ENCODE results near the gene DLG5. TPM values are rescaled to one million over a fixed set of nuclear protein-coding genes. Genes with fewer than 3 reads are reported as not detected.

Gene DLG5
- total and polyA plus RNA-seq, 10 of the 15 experiments (the other 5 are each of a cell fraction or from before 2014, with no cell fraction given) = 0.18 to 6.6 (median 2.7) TPM

- TF ChIP-seq, protein P1, sequence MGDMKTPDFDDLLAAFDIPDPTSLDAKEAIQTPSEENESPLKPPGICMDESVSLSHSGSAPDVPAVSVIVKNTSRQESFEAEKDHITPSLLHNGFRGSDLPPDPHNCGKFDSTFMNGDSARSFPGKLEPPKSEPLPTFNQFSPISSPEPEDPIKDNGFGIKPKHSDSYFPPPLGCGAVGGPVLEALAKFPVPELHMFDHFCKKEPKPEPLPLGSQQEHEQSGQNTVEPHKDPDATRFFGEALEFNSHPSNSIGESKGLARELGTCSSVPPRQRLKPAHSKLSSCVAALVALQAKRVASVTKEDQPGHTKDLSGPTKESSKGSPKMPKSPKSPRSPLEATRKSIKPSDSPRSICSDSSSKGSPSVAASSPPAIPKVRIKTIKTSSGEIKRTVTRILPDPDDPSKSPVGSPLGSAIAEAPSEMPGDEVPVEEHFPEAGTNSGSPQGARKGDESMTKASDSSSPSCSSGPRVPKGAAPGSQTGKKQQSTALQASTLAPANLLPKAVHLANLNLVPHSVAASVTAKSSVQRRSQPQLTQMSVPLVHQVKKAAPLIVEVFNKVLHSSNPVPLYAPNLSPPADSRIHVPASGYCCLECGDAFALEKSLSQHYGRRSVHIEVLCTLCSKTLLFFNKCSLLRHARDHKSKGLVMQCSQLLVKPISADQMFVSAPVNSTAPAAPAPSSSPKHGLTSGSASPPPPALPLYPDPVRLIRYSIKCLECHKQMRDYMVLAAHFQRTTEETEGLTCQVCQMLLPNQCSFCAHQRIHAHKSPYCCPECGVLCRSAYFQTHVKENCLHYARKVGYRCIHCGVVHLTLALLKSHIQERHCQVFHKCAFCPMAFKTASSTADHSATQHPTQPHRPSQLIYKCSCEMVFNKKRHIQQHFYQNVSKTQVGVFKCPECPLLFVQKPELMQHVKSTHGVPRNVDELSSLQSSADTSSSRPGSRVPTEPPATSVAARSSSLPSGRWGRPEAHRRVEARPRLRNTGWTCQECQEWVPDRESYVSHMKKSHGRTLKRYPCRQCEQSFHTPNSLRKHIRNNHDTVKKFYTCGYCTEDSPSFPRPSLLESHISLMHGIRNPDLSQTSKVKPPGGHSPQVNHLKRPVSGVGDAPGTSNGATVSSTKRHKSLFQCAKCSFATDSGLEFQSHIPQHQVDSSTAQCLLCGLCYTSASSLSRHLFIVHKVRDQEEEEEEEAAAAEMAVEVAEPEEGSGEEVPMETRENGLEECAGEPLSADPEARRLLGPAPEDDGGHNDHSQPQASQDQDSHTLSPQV (IDR thresholded peaks at IDR 0.05) = no peak
- TF ChIP-seq, protein P2, sequence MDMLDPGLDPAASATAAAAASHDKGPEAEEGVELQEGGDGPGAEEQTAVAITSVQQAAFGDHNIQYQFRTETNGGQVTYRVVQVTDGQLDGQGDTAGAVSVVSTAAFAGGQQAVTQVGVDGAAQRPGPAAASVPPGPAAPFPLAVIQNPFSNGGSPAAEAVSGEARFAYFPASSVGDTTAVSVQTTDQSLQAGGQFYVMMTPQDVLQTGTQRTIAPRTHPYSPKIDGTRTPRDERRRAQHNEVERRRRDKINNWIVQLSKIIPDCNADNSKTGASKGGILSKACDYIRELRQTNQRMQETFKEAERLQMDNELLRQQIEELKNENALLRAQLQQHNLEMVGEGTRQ (IDR thresholded peaks at IDR 0.05; ENCODE audit: borderline replicate concordance, low read depth, low read length) = no peak
- TF ChIP-seq SMC3 (IDR thresholded peaks at IDR 0.05; ENCODE audit: borderline replicate concordance, low read length) (no peak), ETV6 (conservative IDR thresholded peaks at IDR 0.05 in 1 of 2, IDR thresholded peaks at IDR 0.05 in 1 of 2; ENCODE audit: borderline replicate concordance in 1 of 2, low read depth in 1 of 2) (no peak), IKZF1 (conservative IDR thresholded peaks at IDR 0.05) (no peak), SREBF2 (IDR thresholded peaks at IDR 0.05; ENCODE audit: low read length) (no peak)
Observed at GRCh38 chr10:77843264-77843663, 83.3 kb downstream of the DLG5 start (continued).

DNA sequence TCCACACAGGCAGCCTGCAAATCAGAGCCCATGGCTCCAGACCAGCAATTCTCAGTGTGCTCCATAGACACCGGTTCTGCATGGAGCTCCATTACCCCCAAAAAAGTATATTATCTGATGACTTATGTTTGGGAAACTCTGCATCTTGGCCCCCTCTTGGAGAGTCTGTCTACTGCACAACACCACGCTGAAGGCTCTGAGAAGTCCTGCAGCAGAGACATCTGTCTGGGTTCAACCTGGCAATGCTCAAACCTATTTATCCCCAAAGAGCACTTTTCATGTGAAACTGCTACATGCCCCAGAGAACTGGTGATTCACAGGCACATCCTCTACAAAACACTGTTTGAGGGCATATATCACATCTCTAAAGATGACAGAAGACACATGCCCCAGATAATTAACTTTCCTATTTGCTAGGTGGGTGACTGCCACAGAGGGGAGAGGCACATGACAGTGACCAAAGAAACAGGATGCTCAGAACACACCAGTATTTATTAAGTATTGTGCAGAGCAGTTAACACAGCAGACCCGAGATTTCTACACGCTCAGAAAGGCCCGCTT lies 83.8 kb downstream of the DLG5 start:
- Histone ChIP-seq H3K36me3 (ENCODE audit: control insufficient read depth in 2 of 2, insufficient read depth in 2 of 2, low read length in 1 of 2) (peaks cover 0 to 3% of the 10 kb centered on the region in 2 experiments; a peak in 3 of 4 replicates), H3K4me1 (ENCODE audit: control insufficient read depth, insufficient read depth, low read length) (peaks cover 6% of the 10 kb centered on the region), H2AFZ (ENCODE audit: control insufficient read depth, low read depth, low read length) (no peak overlapping the region), H3K4me3 (no peak overlapping the region), H3K9me3 (replicated peaks; ENCODE audit: control insufficient read depth, insufficient read depth, low read length) (no peaks in the 10 kb centered on the region), H3K4me2 (ENCODE audit: control insufficient read depth, insufficient read depth) (no peak overlapping the region), H3K27me3 (replicated peaks in 1 of 2; ENCODE audit: control insufficient read depth in 2 of 2, insufficient read depth in 2 of 2, low read length in 1 of 2) (no peaks in the 10 kb centered on the region), H3K9ac (ENCODE audit: control insufficient read depth, insufficient read depth, low read length) (no peak overlapping the region), H4K20me1 (ENCODE audit: control insufficient read depth, insufficient read depth) (no peaks in the 10 kb centered on the region), H3K27ac (ENCODE audit: control insufficient read depth, insufficient read depth) (no peak overlapping the region), H3K79me2 (ENCODE audit: control insufficient read depth, insufficient read depth, low read length) (no peaks in the 10 kb centered on the region)
- no peak for FAIRE-seq
- ATAC-seq = no peak
- TF ChIP-seq GABPA (IDR thresholded peaks at IDR 0.05; ENCODE audit: low read depth) (no peak), RAD21 (IDR thresholded peaks at IDR 0.05; ENCODE audit: insufficient read depth, low read depth, low read length) (no peak)
- intact Hi-C loops (cut with micrococcal nuclease; ENCODE audit: unreplicated experiment) = no loop called here
- ChIA-PET POLR2A (no interaction called here), SMC1A (ENCODE audit: uncharacterized antibody, unreplicated experiment) (no interaction called here), RAD21 (ENCODE audit: unreplicated experiment) (no interaction called here), CTCF (interaction anchor here (8.0 kb wide), 1 partner anchor 125 kb away, joined by 175 read pairs; no protein-coding TSS in a partner anchor)
- BruUV-seq (replicated peaks) = no TSS peak
- DNase-seq (ENCODE audit: low read depth, low spot score) = no peak
- WGBS (ENCODE audit: insufficient coverage, insufficient replicate concordance, low lambda C conversion rate, missing lambda C conversion rate) = 69% methylated on average over 5 of the region's 5 CpGs
- in situ Hi-C loops (cut with MboI) = no loop called here
